Small intestine (tissue), 7 donors: ENCODE measurements around the gene NRXN3. TPM values are rescaled to one million over a fixed set of nuclear protein-coding genes. Genes with fewer than 3 reads are reported as not detected.

ENCODE experiments used
- DNase-seq, 2 donors: peaks; one replicate each; pipeline versions ENCODE4 v3.0.0 to v3.0.0-alpha.2; 2013
- FAIRE-seq: peaks from 2 replicates; lab custom pipeline; 2012; peaks lifted over from hg19 to GRCh38; lab: Jason Lieb, UNC
- H3K27ac ChIP-seq, 3 donors: one replicate each; pipeline ENCODE4 v1.5.1; 2013; ENCODE audit warnings: low read length in 2 of 3, mild to moderate bottlenecking in 2 of 3, control low read depth in 1 of 3, inconsistent platforms in 1 of 3, low read depth in 1 of 3, moderate library complexity in 1 of 3
- H3K27me3 ChIP-seq, 3 donors: one replicate each; pipeline ENCODE4 v1.6.1; 2013; ENCODE audit warnings: low read length in 3 of 3, inconsistent platforms in 1 of 3; ENCODE audit not compliant: control insufficient read depth in 3 of 3, insufficient read depth in 3 of 3
- H3K36me3 ChIP-seq, 3 donors: one replicate each; pipeline ENCODE4 v1.6.1; 2013; ENCODE audit warnings: low read length in 3 of 3, inconsistent platforms in 1 of 3, low read depth in 1 of 3, mild to moderate bottlenecking in 1 of 3, moderate library complexity in 1 of 3; ENCODE audit not compliant: control insufficient read depth in 3 of 3, insufficient read depth in 2 of 3
- H3K4me1 ChIP-seq, 3 donors: one replicate each; pipeline ENCODE4 v1.6.1; 2013; ENCODE audit warnings: low read length in 2 of 3, inconsistent platforms in 1 of 3, low read depth in 1 of 3, mild to moderate bottlenecking in 1 of 3, moderate library complexity in 1 of 3; ENCODE audit not compliant: control insufficient read depth in 3 of 3, insufficient read depth in 2 of 3
- H3K4me3 ChIP-seq, 3 donors: one replicate each; pipeline ENCODE4 v1.5.1; 2013; ENCODE audit warnings: low read length in 3 of 3, control low read depth in 1 of 3, inconsistent platforms in 1 of 3, low read depth in 1 of 3, mild to moderate bottlenecking in 1 of 3, moderate library complexity in 1 of 3
- H3K9me3 ChIP-seq, 2 donors: one replicate each; pipeline ENCODE4 v1.6.1; 2013; ENCODE audit warnings: low read depth in 1 of 2, low read length in 1 of 2; ENCODE audit not compliant: control insufficient read depth in 2 of 2, insufficient read depth in 1 of 2
- WGBS, 3 donors: extraction: QIAGEN DNeasy Blood & Tissue Kit; methylation state at CpG; one replicate each; pipeline ENCODE4 v1.1.7; 2013; 5-methylcytosine and 5-hydroxymethylcytosine counted together
- polyA plus RNA-seq, 4 donors: library from polyadenylated mRNA; stranded (reverse) in 3 of 4; unstranded in 1 of 4; fragments of 200-250 nt in 3 of 4; fragments of 120-200 nt in 1 of 4; gene quantifications; one replicate each; pipeline versions ENCODE4 v1.2.1 to v1.2.3, GENCODE V29; 2013
- donor health status: healthy with polysubstance abuse.
- donor health status: control.
- donor health status: control.
- donor health status: Bipolar disorder and iron deficiency.
- donor health status: healthy.

The NRXN3 gene
- polyA plus RNA-seq, 4 donors, result 2.3 TPM; not detected in 2

DNA sequence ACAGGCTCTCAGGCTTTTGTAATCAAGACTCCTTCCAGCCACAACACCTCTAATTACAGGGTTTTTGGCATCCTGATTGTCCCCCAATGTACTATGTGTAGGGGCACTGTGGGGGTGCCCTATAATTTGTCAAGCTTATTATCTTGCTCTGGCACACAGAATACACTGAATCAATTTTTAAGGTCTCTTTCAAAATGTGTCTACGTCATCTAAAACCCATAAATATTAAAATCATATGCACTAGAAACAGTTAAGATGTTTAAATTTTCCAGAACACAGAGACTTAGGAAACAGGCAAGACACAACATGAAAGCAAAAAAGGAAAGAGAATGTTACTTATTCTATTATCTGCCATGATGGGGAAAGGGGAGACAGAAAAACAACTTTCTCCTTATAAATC lies 665.7 kb downstream of the NRXN3 start:
- Histone ChIP-seq H3K27ac (no peak overlapping the region), H3K9me3 (no peaks in the 10 kb centered on the region), H3K4me3 (no peak overlapping the region), H3K36me3 (no peaks in the 10 kb centered on the region), H3K27me3 (peaks cover 0 to 3% (median 0%) of the 10 kb centered on the region in 3 donors), H3K4me1 (no peaks in the 10 kb centered on the region)
- no peak for FAIRE-seq
- 73 to 95% (median 77%) methylated on average over 1 of the region's 1 CpG for WGBS, 3 donors
- no peak for DNase-seq

GRCh38 chr14:78836777-78837176 lies 666.6 kb downstream of the NRXN3 start:
- H3K27ac ChIP-seq, result no peak overlapping the region
- DNase-seq (peak; percentile 12 to 34), FAIRE-seq (no peak)
- no peaks in the 10 kb centered on the region for H3K4me1 ChIP-seq
- no peak overlapping the region for H3K4me3 ChIP-seq
- WGBS, 3 donors, result 16 to 19% (median 17%) methylated on average over 4 of the region's 4 CpGs
- H3K27me3 ChIP-seq, result peaks cover 0 to 3% (median 0%) of the 10 kb centered on the region in 3 donors
- H3K9me3 ChIP-seq, result no peaks in the 10 kb centered on the region
- no peaks in the 10 kb centered on the region for H3K36me3 ChIP-seq

DNA sequence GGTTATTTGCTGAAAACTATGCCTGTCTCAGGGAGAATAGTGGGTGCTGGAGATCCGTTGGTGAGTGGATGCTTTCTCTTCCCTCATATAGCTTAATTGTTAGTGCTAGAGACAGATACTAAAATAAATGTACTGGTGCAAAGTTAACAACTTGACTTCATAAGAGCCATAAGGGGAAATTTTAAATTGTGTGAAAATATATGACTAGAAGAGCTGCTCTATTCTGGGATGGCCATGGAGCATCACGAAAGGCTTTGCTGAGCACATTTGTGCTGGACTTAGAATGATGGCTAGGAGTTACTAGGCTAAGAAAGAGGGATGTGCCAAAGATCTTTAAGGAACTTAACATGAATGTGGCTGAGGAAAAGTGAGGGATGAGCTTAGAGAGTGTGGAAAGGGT lies 668.8 kb downstream of the NRXN3 start:
- Histone ChIP-seq H3K36me3 (no peaks in the 10 kb centered on the region), H3K9me3 (no peaks in the 10 kb centered on the region), H3K27ac (no peak overlapping the region), H3K4me1 (no peaks in the 10 kb centered on the region), H3K27me3 (peaks cover 0 to 3% (median 0%) of the 10 kb centered on the region in 3 donors), H3K4me3 (no peak overlapping the region)
- WGBS, 3 donors, result 65 to 76% (median 72%) methylated on average over 2 of the region's 2 CpGs
- FAIRE-seq, result no peak
- no peak for DNase-seq

DNA sequence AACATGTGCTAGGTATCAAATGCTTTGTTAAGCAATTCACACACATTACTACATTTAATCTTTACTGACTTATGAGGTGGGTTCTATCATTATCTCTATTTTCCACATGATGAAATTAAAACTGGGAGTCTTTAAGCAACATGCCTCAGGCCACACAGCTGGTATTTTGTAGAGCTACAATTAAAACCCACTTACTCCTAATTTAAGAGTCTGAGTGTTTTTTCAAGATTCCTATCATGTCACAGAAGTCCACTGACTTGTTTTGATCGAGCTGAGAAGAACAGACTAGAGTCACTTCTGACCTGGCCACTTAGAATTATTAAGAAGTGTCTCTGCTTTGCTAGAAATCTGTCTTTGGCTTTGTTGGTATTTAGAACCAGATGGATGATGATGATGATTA lies 670.7 kb downstream of the NRXN3 start:
- DNase-seq, result no peak
- Histone ChIP-seq H3K4me3 (no peak overlapping the region), H3K27ac (no peak overlapping the region), H3K4me1 (no peaks in the 10 kb centered on the region), H3K36me3 (no peaks in the 10 kb centered on the region), H3K9me3 (no peaks in the 10 kb centered on the region), H3K27me3 (peaks cover 0 to 2% (median 0%) of the 10 kb centered on the region in 3 donors)
- WGBS, 3 donors, result 23 to 55% (median 41%) methylated on average over 1 of the region's 1 CpG
- FAIRE-seq, result no peak

- Histone ChIP-seq H3K4me3 (no peak overlapping the region), H3K27ac (no peak overlapping the region), H3K9me3 (no peaks in the 10 kb centered on the region), H3K27me3 (no peaks in the 10 kb centered on the region), H3K36me3 (no peaks in the 10 kb centered on the region), H3K4me1 (no peaks in the 10 kb centered on the region)
- FAIRE-seq, result no peak
- 77 to 81% (median 79%) methylated on average over 3 of the region's 3 CpGs for WGBS, 3 donors
- no peak for DNase-seq
Observed at GRCh38 chr14:78847801-78848200, 677.6 kb downstream of the NRXN3 start.

GRCh38 chr14:78848234-78848820 lies 678.2 kb downstream of the NRXN3 start:
- Histone ChIP-seq H3K9me3 (no peaks in the 10 kb centered on the region), H3K4me1 (no peaks in the 10 kb centered on the region), H3K36me3 (no peaks in the 10 kb centered on the region), H3K27me3 (no peaks in the 10 kb centered on the region), H3K4me3 (no peak overlapping the region), H3K27ac (no peak overlapping the region)
- 13 to 21% (median 19%) methylated on average over 6 of the region's 6 CpGs for WGBS, 3 donors
- DNase-seq (peak; percentile 38 to 45), FAIRE-seq (no peak)

GRCh38 chr14:78849952-78850351 lies 679.8 kb downstream of the NRXN3 start:
- 67 to 71% (median 68%) methylated on average over 2 of the region's 2 CpGs for WGBS, 3 donors

GRCh38 chr14:78851189-78851588 lies 681.0 kb downstream of the NRXN3 start:
- no peak overlapping the region for H3K4me3 ChIP-seq
- no peak for DNase-seq
- no peaks in the 10 kb centered on the region for H3K27me3 ChIP-seq
- 52 to 66% (median 61%) methylated on average over 3 of the region's 3 CpGs for WGBS, 3 donors
- no peaks in the 10 kb centered on the region for H3K4me1 ChIP-seq
- no peak overlapping the region for H3K27ac ChIP-seq
- no peaks in the 10 kb centered on the region for H3K36me3 ChIP-seq
- FAIRE-seq, result no peak
- H3K9me3 ChIP-seq, result no peaks in the 10 kb centered on the region

More at GRCh38 chr14:78849952-78850351, 679.8 kb downstream of the NRXN3 start:
- Histone ChIP-seq H3K4me3 (no peak overlapping the region), H3K4me1 (no peaks in the 10 kb centered on the region), H3K36me3 (no peaks in the 10 kb centered on the region), H3K27me3 (no peaks in the 10 kb centered on the region), H3K9me3 (no peaks in the 10 kb centered on the region), H3K27ac (no peak overlapping the region)
- FAIRE-seq, result no peak
- no peak for DNase-seq

DNA sequence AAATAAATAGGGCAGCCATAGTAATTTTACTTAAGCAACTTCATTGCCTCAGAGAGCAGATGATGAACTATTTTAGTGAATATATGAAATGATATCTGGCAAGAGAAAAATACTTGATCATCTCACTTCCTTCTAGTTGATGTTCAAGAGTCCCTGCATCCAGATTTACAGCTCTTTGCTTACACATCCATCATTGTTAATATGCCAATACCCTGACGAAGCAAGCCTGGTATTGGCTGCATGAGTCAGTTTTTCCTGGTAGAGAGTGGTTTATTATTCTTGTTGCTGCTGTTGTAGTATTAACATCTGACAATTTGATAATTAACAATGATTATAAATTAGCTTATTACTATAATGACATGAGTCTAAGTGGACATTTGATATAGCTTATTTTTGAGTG lies 681.9 kb downstream of the NRXN3 start:
- 8 to 21% (median 20%) methylated on average over 1 of the region's 1 CpG for WGBS, 3 donors
- FAIRE-seq, result no peak
- H3K27me3 ChIP-seq, result no peaks in the 10 kb centered on the region

More for the DNA sequence above, 681.9 kb downstream of the NRXN3 start:
- H3K36me3 ChIP-seq, result no peaks in the 10 kb centered on the region
- no peaks in the 10 kb centered on the region for H3K9me3 ChIP-seq
- no peak overlapping the region for H3K27ac ChIP-seq
- no peaks in the 10 kb centered on the region for H3K4me1 ChIP-seq
- H3K4me3 ChIP-seq, result no peak overlapping the region
- no peak for DNase-seq
